RPMI7951 (cell line): ENCODE data around the gene EPGN. TPM values are rescaled to one million over a fixed set of nuclear protein-coding genes. Genes with fewer than 3 reads are reported as not detected.
A peak's percentile ranks its signal among the peaks of the same experiment; 100 is the strongest.

Experiments
- DNase-seq: peaks from one replicate; pipeline ENCODE4 v3.0.0-alpha.2; 2012; ENCODE audit warnings: low read depth
- total RNA-seq: library from RNA; depleted of rRNA; stranded (reverse); fragments of >200 nt; shearing (Covaris generic); gene quantifications from 2 replicates; pipeline ENCODE4 v1.2.3, GENCODE V29; 2014

EPGN gene
- total RNA-seq, 1 experiment from 2014 or later, result 0.72 TPM

DNA sequence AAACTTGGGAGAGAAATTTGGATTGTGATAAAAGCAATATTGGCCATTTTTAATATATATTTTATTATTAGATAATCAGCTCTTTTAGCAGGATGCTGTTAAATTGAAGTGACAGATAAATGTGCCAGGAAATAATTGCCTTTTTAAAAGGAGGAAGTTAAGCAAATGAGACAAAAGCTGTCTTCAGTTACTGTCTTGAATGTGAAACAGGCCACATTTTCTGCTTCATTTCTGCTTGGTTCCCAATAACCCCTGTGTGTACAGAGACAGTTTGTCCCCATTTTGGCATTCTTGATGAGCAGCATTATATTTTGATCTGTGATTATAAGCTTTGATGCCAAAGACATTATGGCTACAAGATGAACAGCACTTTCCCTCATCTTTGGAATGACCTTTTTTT is 953 bp downstream of the EPGN start:
- no peak for DNase-seq

DNA sequence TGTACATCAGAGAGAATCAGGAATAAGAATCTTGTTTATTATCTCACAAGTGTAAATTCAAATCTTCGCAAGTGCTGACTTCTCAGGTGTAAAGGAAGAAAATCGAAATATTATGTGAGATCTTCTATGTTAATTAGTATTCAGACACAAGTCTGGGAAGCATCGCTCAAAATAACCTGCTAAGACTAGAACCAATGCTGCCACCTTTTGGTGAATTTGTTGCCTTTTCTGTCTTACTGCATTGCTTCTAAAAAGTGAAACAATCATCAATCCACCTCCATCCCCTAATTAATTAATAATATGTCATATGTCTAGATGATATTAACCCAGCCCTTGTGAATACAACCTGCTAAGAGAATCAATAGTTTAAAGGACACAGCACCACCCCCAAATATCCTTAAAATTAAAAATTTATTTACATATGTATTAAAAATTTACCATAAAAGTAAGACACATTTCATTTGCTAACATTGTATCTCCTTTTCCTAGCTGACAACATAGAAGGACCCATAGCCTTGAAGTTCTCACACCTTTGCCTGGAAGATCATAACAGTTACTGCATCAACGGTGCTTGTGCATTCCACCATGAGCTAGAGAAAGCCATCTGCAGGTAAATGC is 3.5 kb downstream of the EPGN start:
- DNase-seq, result peak; percentile 60

- DNase-seq, result no peak
These were observed 6.1 kb downstream of the EPGN start for GRCh38 chr4:74314329-74314728.

GRCh38 chr4:74314944-74315343 is 6.7 kb downstream of the EPGN start:
- DNase-seq, result no peak

DNA sequence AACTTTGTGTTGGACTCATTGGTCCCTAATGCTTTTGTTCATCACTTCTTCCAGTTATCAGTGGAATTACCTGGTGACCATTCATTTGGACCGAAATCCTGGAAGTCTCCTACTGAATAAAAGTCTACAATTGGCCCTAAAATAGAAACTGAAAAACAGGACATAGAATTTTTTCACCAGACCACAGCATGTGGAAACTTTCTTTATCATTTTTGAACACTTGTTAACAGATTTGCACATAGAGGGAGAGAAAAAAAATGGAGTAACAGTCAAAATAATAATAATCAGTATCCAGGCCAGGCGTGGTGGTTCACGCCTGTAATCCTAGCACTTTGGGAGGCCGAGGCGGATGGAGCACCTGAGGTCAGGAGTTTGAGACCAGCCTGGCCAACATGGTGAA is 7.1 kb downstream of the EPGN start:
- no peak for DNase-seq

GRCh38 chr4:74316397-74316796 is 8.1 kb downstream of the EPGN start:
- no peak for DNase-seq

DNA sequence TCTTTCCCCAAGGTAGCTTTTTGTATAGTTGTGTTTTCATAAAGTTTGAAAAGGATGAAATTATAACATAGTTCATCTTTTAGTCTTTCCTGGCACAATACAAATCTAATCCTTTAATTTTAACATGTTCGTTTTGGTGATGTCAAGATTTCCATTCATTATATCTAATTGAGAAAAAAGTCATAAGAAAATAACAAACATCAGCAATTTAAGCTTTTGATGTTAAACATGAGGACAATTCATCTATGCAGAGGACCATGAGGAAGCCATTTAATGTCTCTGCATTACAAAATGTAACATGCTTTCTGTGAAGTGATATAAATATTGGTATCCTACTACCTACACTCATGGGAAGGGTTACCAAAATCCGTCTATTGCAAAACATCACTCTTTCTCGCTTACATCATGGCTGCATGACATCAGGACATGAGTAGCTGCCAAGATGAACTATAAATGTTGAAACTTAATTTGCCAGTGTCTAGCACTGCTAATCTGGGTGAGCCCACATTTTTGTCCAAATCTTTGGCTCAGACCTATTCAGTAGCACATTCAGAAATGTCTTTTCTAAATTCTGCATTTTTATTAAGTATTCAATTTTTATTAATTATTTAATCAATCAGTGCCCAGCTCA is 9.5 kb downstream of the EPGN start:
- no peak for DNase-seq

DNA sequence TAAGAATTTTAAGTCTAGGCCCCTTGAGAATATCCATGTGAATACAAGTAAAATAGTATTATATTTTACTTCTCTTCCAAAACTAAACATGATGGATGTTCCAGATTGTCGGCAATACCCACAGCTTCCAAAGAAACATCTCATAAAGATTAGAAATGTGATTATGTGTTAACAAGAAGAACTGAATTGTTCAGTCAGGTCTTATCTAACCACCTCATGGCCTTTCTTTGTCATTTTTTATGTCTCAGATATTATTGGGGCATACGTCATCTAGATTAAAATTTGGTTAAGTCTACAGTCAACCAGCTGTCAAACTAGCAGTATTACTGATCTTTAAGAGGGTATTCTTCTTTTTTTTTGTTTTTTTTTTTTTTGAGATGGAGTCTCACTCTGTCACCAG is 10.0 kb downstream of the EPGN start:
- no peak for DNase-seq

GRCh38 chr4:74319470-74319869 is 11.2 kb downstream of the EPGN start:
- DNase-seq, result no peak

GRCh38 chr4:74320559-74321118 is 12.4 kb downstream of the EPGN start:
- peak; percentile 77 for DNase-seq

GRCh38 chr4:74322301-74322700 is 14.0 kb downstream of the EPGN start:
- DNase-seq, result no peak

GRCh38 chr4:74323663-74324062 is 15.4 kb downstream of the EPGN start:
- no peak for DNase-seq

- no peak for DNase-seq
These were observed 16.0 kb downstream of the EPGN start for GRCh38 chr4:74324262-74324661.

DNA sequence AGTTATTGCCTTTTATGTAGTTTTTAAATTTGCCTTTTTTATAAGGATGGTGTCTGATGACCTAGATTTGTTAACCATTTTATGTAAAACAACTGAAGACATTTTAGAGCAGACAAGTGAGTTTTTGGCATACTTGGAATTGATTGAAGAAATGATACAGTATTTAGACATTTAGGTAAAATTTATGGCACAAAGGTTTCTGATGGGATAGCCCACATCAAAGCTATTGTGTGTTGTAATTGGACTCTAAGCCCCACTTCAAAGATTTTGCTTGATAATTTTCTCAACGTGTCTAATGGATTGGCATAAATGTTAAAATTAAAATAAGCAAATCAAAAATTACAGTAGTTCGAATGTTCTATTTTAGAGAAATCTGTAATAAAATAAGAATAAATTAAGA is 17.6 kb downstream of the EPGN start:
- DNase-seq, result no peak

GRCh38 chr4:74327762-74328161 is 19.5 kb downstream of the EPGN start:
- peak; percentile 39 for DNase-seq

GRCh38 chr4:74328501-74328900 is 20.2 kb downstream of the EPGN start:
- peak; percentile 82 for DNase-seq

- DNase-seq, result no peak
These were observed 21.0 kb downstream of the EPGN start for GRCh38 chr4:74329307-74329706.

DNA sequence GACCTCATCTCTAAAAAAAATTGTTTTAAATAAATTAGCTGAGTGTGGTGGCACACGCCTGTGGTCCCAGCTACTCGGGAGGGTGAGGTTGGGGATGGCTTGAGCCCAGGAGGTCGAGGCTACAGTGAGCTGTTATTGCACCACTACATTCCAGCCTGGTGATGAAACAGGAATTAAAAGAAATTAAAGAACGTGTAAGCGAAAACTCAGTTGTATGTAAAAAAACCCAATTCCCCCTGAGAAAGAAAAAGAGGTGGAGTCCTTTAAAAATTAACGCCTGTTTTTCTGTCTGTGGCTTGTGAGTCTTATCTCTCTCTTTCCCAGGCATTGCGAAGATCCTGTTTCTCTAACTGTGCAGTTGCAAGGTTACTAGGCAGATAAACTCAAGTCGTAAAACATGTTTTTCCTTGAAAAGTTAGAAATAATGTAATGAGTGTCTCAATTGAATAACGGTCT is 22.1 kb downstream of the EPGN start:
- peak; percentile 48 for DNase-seq

- DNase-seq, result no peak
These were observed 23.0 kb downstream of the EPGN start for GRCh38 chr4:74331252-74331651.

DNA sequence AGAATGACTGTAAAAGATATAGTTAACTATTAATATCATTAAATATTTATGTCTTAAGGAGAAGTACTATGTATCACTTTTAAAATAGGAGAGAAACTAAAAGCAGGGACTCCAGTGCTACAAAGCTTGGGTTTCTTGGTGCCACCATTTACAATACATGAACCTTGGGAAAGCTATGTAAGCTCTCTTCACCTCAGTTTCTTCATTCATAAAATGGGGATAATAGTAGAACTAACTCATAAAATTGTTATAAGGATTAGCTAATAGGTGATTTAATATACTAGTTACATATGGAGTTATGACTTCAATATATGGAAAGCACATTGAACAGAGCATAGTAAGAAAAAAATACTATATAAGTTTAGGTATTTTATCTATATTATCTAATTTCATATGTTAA is 23.7 kb downstream of the EPGN start:
- DNase-seq, result no peak

GRCh38 chr4:74334636-74335035 is 26.4 kb downstream of the EPGN start:
- peak; percentile 62 for DNase-seq

- no peak for DNase-seq
These were observed 27.2 kb downstream of the EPGN start for GRCh38 chr4:74335341-74336021.

DNA sequence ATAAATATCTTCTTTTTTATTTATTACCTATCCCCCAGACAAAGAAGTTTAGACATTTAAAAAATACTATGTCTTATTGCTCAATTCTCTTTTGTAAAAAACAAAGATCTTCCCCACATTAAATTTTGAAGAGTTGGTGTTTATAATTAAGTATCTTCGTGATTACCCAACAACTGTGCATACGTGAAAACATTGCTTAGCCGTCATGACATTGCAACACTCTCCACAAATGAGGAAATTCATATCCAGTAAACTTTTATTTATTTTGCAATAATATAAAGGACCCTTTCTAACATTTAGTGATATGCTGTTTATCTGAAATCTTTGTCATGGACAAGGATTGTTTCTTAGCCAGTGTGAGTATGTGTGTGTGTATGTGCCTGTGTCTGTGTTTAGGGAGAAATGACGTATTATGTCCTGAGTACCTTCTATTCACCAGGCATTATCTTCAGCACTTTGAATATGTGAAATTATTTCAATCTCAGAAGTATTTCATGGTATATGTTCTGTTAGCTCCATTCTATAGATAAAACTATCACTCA is 30.6 kb downstream of the EPGN start:
- no peak for DNase-seq
